D721Med (cell line): ENCODE data around the gene CLIC5.

Experiments
- DNase-seq: peaks from one replicate; pipeline ENCODE4 v3.0.0; 2011; ENCODE audit warnings: low spot score; ENCODE audit not compliant: insufficient read length
- FAIRE-seq: peaks from 2 replicates; lab custom pipeline; 2011; peaks lifted over from hg19 to GRCh38; lab: Jason Lieb, UNC
- TF ChIP-seq, protein P1 (sequence below): IDR thresholded peaks from 2 replicates; pipeline ENCODE4 v1.5.1; 2012; ENCODE audit warnings: mild to moderate bottlenecking, control low read depth; ENCODE audit not compliant: insufficient read depth; ENCODE audit errors: missing control alignments

The CLIC5 gene

DNA sequence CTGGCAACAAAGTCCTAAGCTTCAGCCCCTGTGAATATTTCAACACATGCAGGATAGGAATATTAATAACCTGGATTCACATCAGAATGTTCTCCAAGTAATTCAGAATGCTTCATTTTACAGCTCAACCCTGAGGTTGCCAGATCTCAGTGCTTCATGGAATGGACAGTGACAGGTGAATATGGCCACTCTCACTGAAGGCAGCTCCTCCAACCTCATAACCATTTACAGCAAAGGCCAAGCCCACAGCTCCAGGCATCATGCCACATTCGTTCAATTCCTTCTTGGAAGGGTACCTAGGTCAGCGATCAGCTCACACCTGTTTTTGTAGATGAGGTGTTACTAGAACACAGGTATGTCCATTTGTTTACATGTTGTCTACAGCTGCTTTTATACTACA is 17.1 kb downstream of the CLIC5 start:
- no peak for DNase-seq
- FAIRE-seq: no peak
- TF ChIP-seq, protein P1, sequence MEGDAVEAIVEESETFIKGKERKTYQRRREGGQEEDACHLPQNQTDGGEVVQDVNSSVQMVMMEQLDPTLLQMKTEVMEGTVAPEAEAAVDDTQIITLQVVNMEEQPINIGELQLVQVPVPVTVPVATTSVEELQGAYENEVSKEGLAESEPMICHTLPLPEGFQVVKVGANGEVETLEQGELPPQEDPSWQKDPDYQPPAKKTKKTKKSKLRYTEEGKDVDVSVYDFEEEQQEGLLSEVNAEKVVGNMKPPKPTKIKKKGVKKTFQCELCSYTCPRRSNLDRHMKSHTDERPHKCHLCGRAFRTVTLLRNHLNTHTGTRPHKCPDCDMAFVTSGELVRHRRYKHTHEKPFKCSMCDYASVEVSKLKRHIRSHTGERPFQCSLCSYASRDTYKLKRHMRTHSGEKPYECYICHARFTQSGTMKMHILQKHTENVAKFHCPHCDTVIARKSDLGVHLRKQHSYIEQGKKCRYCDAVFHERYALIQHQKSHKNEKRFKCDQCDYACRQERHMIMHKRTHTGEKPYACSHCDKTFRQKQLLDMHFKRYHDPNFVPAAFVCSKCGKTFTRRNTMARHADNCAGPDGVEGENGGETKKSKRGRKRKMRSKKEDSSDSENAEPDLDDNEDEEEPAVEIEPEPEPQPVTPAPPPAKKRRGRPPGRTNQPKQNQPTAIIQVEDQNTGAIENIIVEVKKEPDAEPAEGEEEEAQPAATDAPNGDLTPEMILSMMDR: no peak

DNA sequence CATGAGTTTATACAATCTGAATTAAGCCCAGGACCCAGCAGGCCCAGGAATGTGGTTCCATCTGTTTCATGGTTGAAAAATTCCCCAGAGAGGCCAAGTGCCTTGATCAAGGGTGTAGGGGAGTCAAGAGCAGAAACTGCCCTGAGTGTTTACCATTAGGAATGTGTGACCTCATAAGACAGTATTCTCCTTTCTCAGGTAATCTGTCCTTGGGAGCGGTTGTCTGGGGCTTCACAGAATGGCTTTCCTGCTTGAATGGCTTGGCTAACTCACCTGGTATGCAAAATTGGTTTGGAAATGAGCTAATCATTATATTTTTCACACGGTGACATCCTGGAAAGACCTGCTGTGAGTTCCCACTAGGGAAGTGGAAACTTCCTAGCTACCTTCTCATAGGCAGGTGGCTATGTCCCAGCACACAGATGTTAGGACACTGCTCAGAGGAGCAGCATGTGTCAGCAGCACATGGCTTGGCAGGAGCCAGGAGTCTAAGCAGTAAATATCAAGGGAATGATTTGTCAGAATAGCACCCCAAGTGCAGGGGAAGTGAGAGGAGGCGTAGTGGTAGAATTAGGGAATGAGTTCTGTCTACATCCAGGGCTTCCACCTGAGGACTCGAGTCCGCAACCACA is 17.7 kb downstream of the CLIC5 start:
- DNase-seq: no peak
- TF ChIP-seq, protein P1: no peak
- no peak for FAIRE-seq

DNA sequence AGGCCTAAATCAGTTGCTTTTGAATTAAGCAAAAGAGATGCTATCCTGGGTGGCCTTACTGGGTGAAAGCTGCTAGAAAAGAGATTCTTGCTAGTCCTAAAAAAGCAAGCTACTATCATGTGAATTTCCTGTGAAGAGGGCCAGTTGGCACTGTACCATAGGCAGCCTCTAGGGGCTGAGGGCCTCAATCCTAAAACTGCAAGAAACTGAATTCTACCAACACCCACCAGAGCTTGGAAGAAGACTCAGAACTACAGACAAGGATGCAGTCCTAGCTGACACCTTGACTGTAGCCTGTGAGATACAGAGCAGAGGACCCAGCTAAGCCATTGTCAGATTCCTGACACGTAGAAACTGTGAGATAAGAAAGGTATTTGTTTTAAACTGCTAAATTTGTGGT is 24.5 kb downstream of the CLIC5 start:
- no peak for FAIRE-seq
- TF ChIP-seq, protein P1: no peak
- DNase-seq: no peak

DNA sequence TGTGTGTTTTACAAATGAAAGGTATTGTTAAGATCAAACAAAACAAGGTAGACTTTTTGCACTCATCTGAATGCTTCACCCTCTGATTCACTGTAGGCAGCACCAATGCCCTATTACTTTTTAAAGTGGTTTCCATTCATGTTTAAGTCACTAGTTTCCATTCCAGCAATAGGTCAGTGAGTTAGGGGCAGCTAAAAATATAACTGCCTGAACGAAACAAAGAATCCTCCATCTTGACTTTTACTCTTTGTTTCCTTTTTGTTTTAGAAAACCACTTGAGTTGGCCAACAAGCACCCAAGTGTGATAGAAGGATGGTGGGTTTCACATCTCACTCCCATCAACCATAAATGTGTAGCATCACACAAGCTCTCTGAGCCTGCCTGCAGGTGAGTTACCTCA is 25.5 kb downstream of the CLIC5 start:
- FAIRE-seq (no peak), DNase-seq (no peak)
- TF ChIP-seq, protein P1: no peak

DNA sequence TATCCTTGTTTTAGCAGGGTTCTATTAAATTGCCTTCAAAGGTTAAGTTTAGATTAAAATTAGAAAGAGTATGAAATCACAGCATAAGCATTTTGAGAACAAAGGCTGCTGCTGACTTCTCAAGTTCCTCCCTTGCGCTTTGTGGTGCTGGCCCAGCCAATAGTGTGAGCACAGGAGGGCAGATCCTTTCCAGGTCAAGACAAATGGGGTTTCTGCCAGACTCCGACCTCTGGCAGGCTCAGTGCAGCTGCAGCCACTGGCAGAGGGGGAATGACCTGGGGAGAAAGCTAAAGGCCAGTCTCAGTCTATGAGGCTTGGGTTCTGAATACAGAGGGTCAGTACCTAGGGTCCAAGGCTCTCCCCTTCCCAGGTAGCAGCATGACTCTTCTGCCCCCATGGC is 27.0 kb downstream of the CLIC5 start:
- no peak for FAIRE-seq
- TF ChIP-seq, protein P1: no peak
- DNase-seq: no peak

DNA sequence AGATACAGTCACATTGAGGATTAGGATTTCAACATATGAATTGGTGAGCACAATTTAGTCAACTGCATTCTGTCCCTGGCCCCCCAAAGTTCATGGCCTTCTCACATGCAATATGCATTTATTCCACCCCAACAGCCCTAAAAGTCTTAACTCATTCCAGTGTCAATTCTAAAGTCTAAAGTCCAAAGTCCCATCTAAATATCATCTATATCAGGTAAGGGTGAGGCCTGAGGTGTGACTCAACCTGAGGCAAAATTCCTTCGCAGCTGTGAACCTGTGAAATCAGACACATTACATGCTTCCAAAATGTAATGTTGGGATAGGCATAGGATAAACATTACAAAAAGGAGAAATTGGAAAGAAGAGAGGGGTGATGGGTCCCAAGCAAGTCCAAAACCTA is 27.8 kb downstream of the CLIC5 start:
- FAIRE-seq (no peak), DNase-seq (no peak)
- TF ChIP-seq, protein P1: no peak

DNA sequence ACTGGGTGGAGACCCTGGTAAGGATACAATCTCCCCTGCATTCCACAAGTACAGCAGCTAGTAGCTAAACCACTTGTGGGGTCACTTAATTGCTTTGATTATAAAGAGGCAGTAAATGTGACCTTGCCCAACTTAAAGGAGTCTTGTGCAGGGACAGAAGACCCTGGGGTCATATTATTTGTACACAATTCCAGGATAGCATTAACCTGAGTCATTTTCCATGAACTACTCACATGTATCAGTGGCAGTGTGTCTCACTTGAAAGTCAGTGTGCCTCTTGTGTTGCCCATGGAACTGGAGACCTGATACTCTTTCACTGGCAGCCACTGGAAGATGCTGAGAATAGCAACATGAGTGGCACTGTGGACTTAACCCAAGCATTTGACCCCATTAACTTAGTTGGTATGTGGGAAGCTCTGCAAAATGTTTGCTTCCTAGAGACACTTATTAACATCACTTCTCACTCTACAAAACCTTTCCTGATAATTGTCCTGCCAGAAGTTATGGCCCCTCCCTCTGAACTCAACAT is 28.9 kb downstream of the CLIC5 start:
- FAIRE-seq: no peak
- TF ChIP-seq, protein P1: no peak

More for the DNA sequence above, 28.9 kb downstream of the CLIC5 start:
- DNase-seq: no peak
